H9 (cell line): ENCODE results near the gene TOR1AIP1. TPM values are rescaled to one million over a fixed set of nuclear protein-coding genes. Genes with fewer than 3 reads are reported as not detected.

ENCODE experiments used
- DNase-seq: peaks from one replicate; pipeline ENCODE4 v3.0.0-alpha.2; 2017
- H2AFZ ChIP-seq: one replicate; pipeline ENCODE4 v1.6.1; 2013; ENCODE audit warnings: mild to moderate bottlenecking, low read length, control low read depth, moderate library complexity
- H2AK5ac ChIP-seq: 2 replicates; pipeline ENCODE4 v1.6.1; 2013; ENCODE audit warnings: low read length, control low read depth, mixed read lengths; ENCODE audit not compliant: insufficient read length
- H2BK120ac ChIP-seq: one replicate; pipeline ENCODE4 v1.6.1; 2013; ENCODE audit warnings: low read depth, mild to moderate bottlenecking, low read length, control low read depth, inconsistent platforms; ENCODE audit not compliant: poor library complexity, severe bottlenecking
- H2BK12ac ChIP-seq: 2 replicates; pipeline ENCODE4 v1.6.1; 2013; ENCODE audit warnings: low read length, control low read depth, mixed read lengths, low read depth; ENCODE audit not compliant: insufficient read length
- H2BK15ac ChIP-seq: 2 replicates; pipeline ENCODE4 v1.6.1; 2013; ENCODE audit warnings: low read depth, low read length, control low read depth
- H2BK20ac ChIP-seq: one replicate; pipeline ENCODE4 v1.6.1; 2013; ENCODE audit warnings: low read depth, mild to moderate bottlenecking, low read length, control low read depth, inconsistent platforms; ENCODE audit not compliant: poor library complexity, severe bottlenecking
- H2BK5ac ChIP-seq: 2 replicates; pipeline ENCODE4 v1.6.1; 2013; ENCODE audit warnings: low read length, control low read depth, mixed read lengths; ENCODE audit not compliant: insufficient read length
- H3K14ac ChIP-seq: 2 replicates; pipeline ENCODE4 v1.6.1; 2013; ENCODE audit warnings: low read length, control low read depth; ENCODE audit not compliant: insufficient read depth
- H3K18ac ChIP-seq: 2 replicates; pipeline ENCODE4 v1.6.1; 2013; ENCODE audit warnings: low read depth, mild to moderate bottlenecking, mixed read lengths, low read length, control low read depth; ENCODE audit not compliant: insufficient read length
- H3K23ac ChIP-seq: 2 replicates; pipeline ENCODE4 v1.6.1; 2013; ENCODE audit warnings: low read length, control low read depth, mixed read lengths, low read depth; ENCODE audit not compliant: insufficient read length
- H3K23me2 ChIP-seq: 2 replicates; pipeline ENCODE4 v1.6.1; 2013; ENCODE audit warnings: low read depth, mild to moderate bottlenecking, mixed read lengths, low read length, control low read depth; ENCODE audit not compliant: insufficient read length, poor library complexity, severe bottlenecking
- H3K27ac ChIP-seq: 2 replicates; pipeline ENCODE4 v1.5.1; 2013; ENCODE audit warnings: low read length, control low read depth, mixed read lengths, low read depth; ENCODE audit not compliant: insufficient read length
- H3K27me3 ChIP-seq: 2 replicates; pipeline ENCODE4 v1.6.1; 2013; ENCODE audit warnings: low read length, control low read depth, inconsistent platforms; ENCODE audit not compliant: insufficient read depth
- H3K4ac ChIP-seq: 2 replicates; pipeline ENCODE4 v1.6.1; 2013; ENCODE audit warnings: low read depth, mild to moderate bottlenecking, control low read depth, inconsistent platforms, low read length, moderate library complexity
- H3K4me1 ChIP-seq: 2 replicates; pipeline ENCODE4 v1.6.1; 2013; ENCODE audit warnings: low read length, control low read depth, inconsistent platforms; ENCODE audit not compliant: insufficient read depth
- H3K4me2 ChIP-seq: 2 replicates; pipeline ENCODE4 v1.6.1; 2013; ENCODE audit warnings: low read length, control low read depth, mixed read lengths; ENCODE audit not compliant: insufficient read length, insufficient read depth
- H3K56ac ChIP-seq: 2 replicates; pipeline ENCODE4 v1.6.1; 2013; ENCODE audit warnings: low read depth, mild to moderate bottlenecking, mixed read lengths, low read length, control low read depth; ENCODE audit not compliant: insufficient read length
- H3K79me1 ChIP-seq: 2 replicates; pipeline ENCODE4 v1.6.1; 2013; ENCODE audit warnings: low read depth, mild to moderate bottlenecking, moderate library complexity, low read length, control low read depth, inconsistent platforms; ENCODE audit not compliant: insufficient read depth, poor library complexity, severe bottlenecking
- H3K79me2 ChIP-seq: 2 replicates; pipeline ENCODE4 v1.6.1; 2013; ENCODE audit warnings: low read length, control low read depth, inconsistent platforms; ENCODE audit not compliant: insufficient read depth
- H3K9ac ChIP-seq: 2 replicates; pipeline ENCODE4 v1.6.1; 2013; ENCODE audit warnings: low read length, control low read depth, mixed read lengths; ENCODE audit not compliant: insufficient read length; ENCODE audit errors: extremely low read depth
- H3K9me3 ChIP-seq: one replicate; pipeline ENCODE4 v1.6.1; 2013; ENCODE audit warnings: low read depth, low read length, inconsistent platforms; ENCODE audit not compliant: control insufficient read depth
- H3T11ph ChIP-seq: one replicate; pipeline ENCODE4 v1.6.1; 2013; ENCODE audit warnings: mild to moderate bottlenecking, low read length, control low read depth, inconsistent platforms
- H4K20me1 ChIP-seq: one replicate; pipeline ENCODE4 v1.6.1; 2013; ENCODE audit not compliant: control insufficient read depth, insufficient read length, insufficient read depth
- H4K5ac ChIP-seq: 2 replicates; pipeline ENCODE4 v1.6.1; 2013; ENCODE audit warnings: low read depth, mild to moderate bottlenecking, mixed read lengths, low read length, control low read depth; ENCODE audit not compliant: insufficient read length
- H4K8ac ChIP-seq: replicated peaks from 2 replicates; pipeline ENCODE4 v1.6.1; 2013; ENCODE audit warnings: low read length, control low read depth, mixed read lengths, low read depth; ENCODE audit not compliant: insufficient read length
- H4K91ac ChIP-seq: 2 replicates; pipeline ENCODE4 v1.6.1; 2013; ENCODE audit warnings: low read depth, mild to moderate bottlenecking, moderate library complexity, mixed read lengths, low read length, control low read depth; ENCODE audit not compliant: insufficient read length
- H3K27ac Mint-ChIP-seq, 3 experiments: 2 replicates in 2 of 3; 3 replicates in 1 of 3; pipeline ENCODE4 v1.8.0; 2020 to 2021; ENCODE audit warnings: mixed read lengths in 3 of 3, mild to moderate bottlenecking in 1 of 3, moderate library complexity in 1 of 3
- H3K27me3 Mint-ChIP-seq: 2 replicates; pipeline ENCODE4 v1.8.0; 2021; ENCODE audit warnings: low read depth, mild to moderate bottlenecking, moderate library complexity, mixed read lengths
- H3K36me3 Mint-ChIP-seq, 3 experiments: 2 replicates in 2 of 3; 3 replicates in 1 of 3; pipeline ENCODE4 v1.8.0; 2020 to 2021; ENCODE audit warnings: low read depth in 3 of 3, mixed read lengths in 3 of 3; ENCODE audit not compliant: insufficient read depth in 1 of 3
- H3K4me1 Mint-ChIP-seq, 2 experiments: 2 replicates each; pipeline ENCODE4 v1.8.0; 2020; ENCODE audit warnings: mixed read lengths in 2 of 2
- H3K4me3 Mint-ChIP-seq, 2 experiments: 2 replicates in 1 of 2; 3 replicates in 1 of 2; pipeline ENCODE4 v1.8.0; 2020 to 2021; ENCODE audit warnings: mild to moderate bottlenecking in 2 of 2, mixed read lengths in 2 of 2, moderate library complexity in 1 of 2
- H3K9me3 Mint-ChIP-seq, 2 experiments: 2 replicates in 1 of 2; 3 replicates in 1 of 2; pipeline ENCODE4 v1.8.0; 2020; ENCODE audit warnings: mild to moderate bottlenecking in 2 of 2, mixed read lengths in 2 of 2, moderate library complexity in 1 of 2
- CTCF ChIP-seq: fragments of 200-600 bp; sonication (generic); conservative IDR thresholded peaks from 3 replicates; pipeline ENCODE4 v1.8.0; 2021; ENCODE audit warnings: antibody characterized with exemption, mild to moderate bottlenecking
- WGBS: extraction: QIAGEN DNeasy Blood & Tissue Kit; methylation state at CpG from one replicate; pipeline ENCODE4 v1.1.7; 2013; ENCODE audit warnings: missing lambda C conversion rate, low lambda C conversion rate, mixed read lengths; ENCODE audit not compliant: insufficient read length; ENCODE audit errors: extremely low coverage; 5-methylcytosine and 5-hydroxymethylcytosine counted together
- total RNA-seq: library from RNA; stranded (reverse); gene quantifications from 2 replicates; pipeline ENCODE4 v1.2.1, GENCODE V29; 2021

Gene TOR1AIP1
- total RNA-seq, 1 experiment from 2014 or later: 25.5 TPM

- TF ChIP-seq CTCF: no peak
- Mint-ChIP-seq H3K4me1 (no peaks in the 10 kb centered on the region), H3K27me3 (no peaks in the 10 kb centered on the region), H3K36me3 (no peaks in the 10 kb centered on the region), H3K4me3 (no peak overlapping the region), H3K27ac (no peak overlapping the region), H3K9me3 (no peaks in the 10 kb centered on the region)
- Histone ChIP-seq H3K14ac (no peak overlapping the region), H2AK5ac (no peak overlapping the region), H4K91ac (no peak overlapping the region), H2BK12ac (no peak overlapping the region), H3K79me1 (no peaks in the 10 kb centered on the region), H2BK120ac (no peak overlapping the region), H3K4ac (no peak overlapping the region), H3K4me2 (no peak overlapping the region), H3K23me2 (no peaks in the 10 kb centered on the region), H4K8ac (no peak overlapping the region), H3K18ac (no peak overlapping the region), H3K4me1 (no peaks in the 10 kb centered on the region), H3K23ac (no peak overlapping the region), H2AFZ (no peak overlapping the region), H3K56ac (no peak overlapping the region), H2BK20ac (no peak overlapping the region), H3K79me2 (no peaks in the 10 kb centered on the region), H3K9me3 (no peaks in the 10 kb centered on the region), H4K20me1 (no peaks in the 10 kb centered on the region), H3K9ac (no peak overlapping the region), H4K5ac (no peak overlapping the region), H3T11ph (no peak overlapping the region), H2BK5ac (no peak overlapping the region), H2BK15ac (no peak overlapping the region), H3K27me3 (no peaks in the 10 kb centered on the region), H3K27ac (no peak overlapping the region)
- WGBS: no CpG with 5 or more reads among the region's 3 CpGs
- DNase-seq: no peak
Observed at GRCh38 chr1:179930867-179931266, 48.8 kb downstream of the TOR1AIP1 start.
